ENCODE data around the gene MAN1C1.

DNA sequence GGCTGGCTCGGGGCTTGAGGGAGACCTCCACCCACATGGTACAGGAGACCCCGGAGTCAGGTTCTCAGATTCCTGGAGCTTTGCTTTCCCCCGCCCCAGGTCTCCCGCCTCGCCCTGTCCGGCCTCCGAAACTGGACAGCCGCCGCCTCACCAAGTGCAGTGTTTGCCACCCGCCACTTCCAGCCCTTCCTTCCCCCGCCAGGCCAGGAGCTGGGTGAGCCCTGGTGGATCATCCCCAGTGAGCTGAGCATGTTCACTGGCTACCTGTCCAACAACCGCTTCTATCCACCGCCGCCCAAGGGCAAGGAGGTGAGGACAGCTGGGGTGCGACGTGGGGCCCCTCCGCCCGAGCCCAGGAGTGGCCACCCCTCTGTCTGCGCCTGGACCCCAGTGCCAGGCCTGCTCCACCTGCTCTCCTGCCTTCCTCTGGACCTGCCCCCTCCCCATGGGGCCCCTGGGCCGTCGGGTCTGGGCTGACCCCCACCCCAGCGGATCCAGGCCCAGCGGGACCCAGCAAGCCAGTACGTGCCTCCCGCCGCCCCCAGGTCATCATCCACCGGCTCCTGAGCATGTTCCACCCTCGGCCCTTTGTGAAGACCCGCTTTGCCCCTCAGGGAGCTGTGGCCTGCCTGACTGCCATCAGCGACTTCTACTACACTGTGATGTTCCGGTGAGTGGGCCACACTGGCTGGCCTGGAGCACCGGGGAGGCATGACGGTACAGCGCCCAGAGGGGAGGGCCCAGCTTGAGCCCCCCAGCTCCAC lies 192.1 kb downstream of the MAN1C1 start:
- TF ChIP-seq, protein P1, sequence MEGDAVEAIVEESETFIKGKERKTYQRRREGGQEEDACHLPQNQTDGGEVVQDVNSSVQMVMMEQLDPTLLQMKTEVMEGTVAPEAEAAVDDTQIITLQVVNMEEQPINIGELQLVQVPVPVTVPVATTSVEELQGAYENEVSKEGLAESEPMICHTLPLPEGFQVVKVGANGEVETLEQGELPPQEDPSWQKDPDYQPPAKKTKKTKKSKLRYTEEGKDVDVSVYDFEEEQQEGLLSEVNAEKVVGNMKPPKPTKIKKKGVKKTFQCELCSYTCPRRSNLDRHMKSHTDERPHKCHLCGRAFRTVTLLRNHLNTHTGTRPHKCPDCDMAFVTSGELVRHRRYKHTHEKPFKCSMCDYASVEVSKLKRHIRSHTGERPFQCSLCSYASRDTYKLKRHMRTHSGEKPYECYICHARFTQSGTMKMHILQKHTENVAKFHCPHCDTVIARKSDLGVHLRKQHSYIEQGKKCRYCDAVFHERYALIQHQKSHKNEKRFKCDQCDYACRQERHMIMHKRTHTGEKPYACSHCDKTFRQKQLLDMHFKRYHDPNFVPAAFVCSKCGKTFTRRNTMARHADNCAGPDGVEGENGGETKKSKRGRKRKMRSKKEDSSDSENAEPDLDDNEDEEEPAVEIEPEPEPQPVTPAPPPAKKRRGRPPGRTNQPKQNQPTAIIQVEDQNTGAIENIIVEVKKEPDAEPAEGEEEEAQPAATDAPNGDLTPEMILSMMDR (IDR thresholded peaks at IDR 0.05), result no peak
- TF ChIP-seq POLR2A (IDR thresholded peaks at IDR 0.05) (no peak), EP300 (IDR thresholded peaks at IDR 0.05) (no peak)
